Neural cell (in vitro differentiated cells): ENCODE data around the gene PDIA6. TPM values are rescaled to one million over a fixed set of nuclear protein-coding genes. Genes with fewer than 3 reads are reported as not detected.

ENCODE experiments used
- H2AFZ ChIP-seq: fragments of 200-600, 300-800 bp; sonication (generic), shearing (Covaris generic); 2 replicates; pipeline ENCODE4 v1.6.0; 2014; ENCODE audit warnings: low read depth, mild to moderate bottlenecking, antibody characterized with exemption, low read length, moderate library complexity
- H3F3A ChIP-seq: fragments of 200-600 bp; shearing (Covaris generic); 2 replicates; pipeline ENCODE4 v1.6.1; 2016; ENCODE audit warnings: mild to moderate bottlenecking, moderate library complexity, mixed read lengths, antibody characterized with exemption, low read length; ENCODE audit not compliant: insufficient read depth, poor library complexity, severe bottlenecking
- H3K27ac ChIP-seq: fragments of 200-600, 300-800 bp; sonication (generic), shearing (Covaris generic); 2 replicates; pipeline ENCODE4 v1.5.1; 2014; ENCODE audit warnings: mild to moderate bottlenecking, low read length, moderate library complexity
- H3K27me3 ChIP-seq: fragments of 300-800, 200-600 bp; sonication (generic), shearing (Covaris generic); 2 replicates; pipeline ENCODE4 v1.6.0; 2014; ENCODE audit warnings: mild to moderate bottlenecking, low read depth, low read length, moderate library complexity; ENCODE audit not compliant: insufficient read depth
- H3K36me3 ChIP-seq: fragments of 300-800, 200-600 bp; sonication (generic), shearing (Covaris generic); 2 replicates; pipeline ENCODE4 v1.5.1; 2014; ENCODE audit warnings: mild to moderate bottlenecking, antibody characterized with exemption, low read length, moderate library complexity; ENCODE audit not compliant: insufficient read depth
- H3K4me2 ChIP-seq: fragments of 300-800, 200-600 bp; sonication (generic), shearing (Covaris generic); 2 replicates; pipeline ENCODE4 v1.6.0; 2014; ENCODE audit warnings: mild to moderate bottlenecking, low read length
- H3K4me3 ChIP-seq: fragments of 300-800, 200-600 bp; sonication (generic), shearing (Covaris generic); 2 replicates; pipeline ENCODE4 v1.5.1; 2014; ENCODE audit warnings: mild to moderate bottlenecking, low read length, moderate library complexity
- H3K79me2 ChIP-seq: fragments of 200-600 bp; shearing (Covaris generic); replicated peaks from 2 replicates; pipeline ENCODE4 v1.6.0; 2014; ENCODE audit warnings: mild to moderate bottlenecking, low read length, moderate library complexity; ENCODE audit not compliant: insufficient read depth
- H3K9ac ChIP-seq: fragments of 300-800, 200-600 bp; sonication (generic), shearing (Covaris generic); 2 replicates; pipeline ENCODE4 v1.6.1; 2016; ENCODE audit warnings: mild to moderate bottlenecking, low read length, mixed read lengths
- H3K9me2 ChIP-seq: fragments of 200-600 bp; shearing (Covaris generic); 2 replicates; pipeline ENCODE4 v1.6.1; 2016; ENCODE audit warnings: mild to moderate bottlenecking, low read length, mixed read lengths; ENCODE audit not compliant: insufficient read depth
- H3K9me3 ChIP-seq: fragments of 200-600, 300-800 bp; sonication (generic), shearing (Covaris generic); 2 replicates; pipeline ENCODE4 v1.6.1; 2016; ENCODE audit warnings: mild to moderate bottlenecking, mixed run types, low read length, moderate library complexity, mixed read lengths
- H4K20me1 ChIP-seq: fragments of 200-600 bp; shearing (Covaris generic); 2 replicates; pipeline ENCODE4 v1.6.1; 2016; ENCODE audit warnings: mild to moderate bottlenecking, mixed run types; ENCODE audit not compliant: insufficient read depth
- CTCF ChIP-seq: fragments of 450-650 bp; IDR thresholded peaks from 2 replicates; pipeline ENCODE4 v1.5.1; 2014; ENCODE audit warnings: antibody characterized with exemption, mild to moderate bottlenecking, moderate library complexity; ENCODE audit not compliant: poor library complexity, severe bottlenecking
- EP300 ChIP-seq: fragments of 450-650 bp; conservative IDR thresholded peaks from 2 replicates; pipeline ENCODE4 v1.6.1; 2014; ENCODE audit warnings: antibody characterized with exemption, mild to moderate bottlenecking, moderate library complexity; ENCODE audit not compliant: poor library complexity, severe bottlenecking
- EZH2 ChIP-seq: fragments of 200-600, 300-800 bp; shearing (Covaris generic), sonication (generic); IDR thresholded peaks from 2 replicates; pipeline ENCODE4 v1.6.1; 2014; ENCODE audit warnings: antibody characterized with exemption, low read length, borderline replicate concordance, mild to moderate bottlenecking; ENCODE audit not compliant: insufficient read depth, poor library complexity, severe bottlenecking
- MXI1 ChIP-seq: fragments of 450-650 bp; conservative IDR thresholded peaks from 2 replicates; pipeline ENCODE4 v1.6.1; 2014; ENCODE audit warnings: antibody characterized with exemption, mild to moderate bottlenecking; ENCODE audit not compliant: poor library complexity, severe bottlenecking
- POLR2AphosphoS5 ChIP-seq: IDR thresholded peaks from 2 replicates; pipeline ENCODE4 v1.6.1; 2012
- RAD21 ChIP-seq: fragments of 450-650 bp; conservative IDR thresholded peaks from 2 replicates; pipeline ENCODE4 v1.6.1; 2014; ENCODE audit warnings: antibody characterized with exemption, mild to moderate bottlenecking, moderate library complexity
- REST ChIP-seq: IDR thresholded peaks from 2 replicates; pipeline ENCODE4 v1.6.1; 2012; ENCODE audit warnings: borderline replicate concordance
- SMC3 ChIP-seq: fragments of 450-650 bp; conservative IDR thresholded peaks from 2 replicates; pipeline ENCODE4 v1.6.1; 2014; ENCODE audit warnings: antibody characterized with exemption, mild to moderate bottlenecking, moderate library complexity; ENCODE audit not compliant: poor library complexity
- TAF1 ChIP-seq: IDR thresholded peaks from 2 replicates; pipeline ENCODE4 v1.6.1; 2012; ENCODE audit warnings: low read depth
- polyA plus RNA-seq: library from polyadenylated mRNA; depleted of rRNA; stranded (reverse); fragments of >200 nt; gene quantifications from 2 replicates; pipeline ENCODE4 v1.2.3, GENCODE V29; 2014

Gene PDIA6
- polyA plus RNA-seq, 1 donor from 2014 or later = 124 TPM

GRCh38 chr2:10830641-10831399 is 18.2 kb upstream of the PDIA6 start:
- no peaks in the 10 kb centered on the region for H3K27me3 ChIP-seq
- no peaks in the 10 kb centered on the region for H3K36me3 ChIP-seq
- H3K4me3 ChIP-seq = no peak overlapping the region
- H2AFZ ChIP-seq = no peak overlapping the region
- TF ChIP-seq EZH2 = no peak
- no peak for TF ChIP-seq EP300
- no peak for TF ChIP-seq REST
- no peak for TF ChIP-seq SMC3
- no peak for TF ChIP-seq POLR2AphosphoS5
- TF ChIP-seq RAD21 = no peak
- no peak for TF ChIP-seq CTCF
- TF ChIP-seq TAF1 = no peak
- TF ChIP-seq MXI1 = no peak
- no peaks in the 10 kb centered on the region for H3K79me2 ChIP-seq
- no peaks in the 10 kb centered on the region for H4K20me1 ChIP-seq
- no peaks in the 10 kb centered on the region for H3K9me2 ChIP-seq
- no peak overlapping the region for H3K9ac ChIP-seq
- H3F3A ChIP-seq = no peaks in the 10 kb centered on the region
- H3K9me3 ChIP-seq = no peaks in the 10 kb centered on the region
- no peak overlapping the region for H3K4me2 ChIP-seq
- no peak overlapping the region for H3K27ac ChIP-seq

GRCh38 chr2:10830203-10830602 is 17.6 kb upstream of the PDIA6 start:
- no peak overlapping the region for H3K4me3 ChIP-seq
- no peaks in the 10 kb centered on the region for H3F3A ChIP-seq
- H2AFZ ChIP-seq = no peak overlapping the region
- H3K79me2 ChIP-seq = no peaks in the 10 kb centered on the region
- no peak overlapping the region for H3K4me2 ChIP-seq
- no peak for TF ChIP-seq MXI1
- TF ChIP-seq POLR2AphosphoS5 = no peak
- no peak for TF ChIP-seq RAD21
- TF ChIP-seq EP300 = no peak
- TF ChIP-seq EZH2 = no peak
- TF ChIP-seq CTCF = no peak
- TF ChIP-seq SMC3 = no peak
- TF ChIP-seq TAF1 = no peak
- H3K9me3 ChIP-seq = no peaks in the 10 kb centered on the region
- no peaks in the 10 kb centered on the region for H4K20me1 ChIP-seq
- H3K9ac ChIP-seq = no peak overlapping the region
- H3K27ac ChIP-seq = no peak overlapping the region
- no peaks in the 10 kb centered on the region for H3K9me2 ChIP-seq
- no peaks in the 10 kb centered on the region for H3K27me3 ChIP-seq
- no peaks in the 10 kb centered on the region for H3K36me3 ChIP-seq
